WERI-Rb-1 (cell line): ENCODE results near the gene DTNBP1.

Source experiments
- DNase-seq: peaks from one replicate; pipeline ENCODE4 v3.0.0-alpha.2; 2020
- H3K27ac ChIP-seq: fragments of 250-450 bp; sonication (Bioruptor Pico); 2 replicates; pipeline ENCODE4 v1.5.1; 2020; ENCODE audit warnings: mild to moderate bottlenecking, moderate library complexity
- H3K27me3 ChIP-seq: fragments of 250-450 bp; sonication (Bioruptor Pico); 2 replicates; pipeline ENCODE4 v1.5.1; 2021; ENCODE audit warnings: mild to moderate bottlenecking, low read depth, moderate library complexity; ENCODE audit not compliant: insufficient read depth, severe bottlenecking
- H3K36me3 ChIP-seq: fragments of 250-450 bp; sonication (Bioruptor Pico); 2 replicates; pipeline ENCODE4 v1.5.1; 2020; ENCODE audit warnings: mild to moderate bottlenecking, moderate library complexity
- H3K4me3 ChIP-seq: 2 replicates; pipeline ENCODE4 v1.5.1; 2011; ENCODE audit warnings: low read depth, mild to moderate bottlenecking, control low read depth, low read length
- H3K9me3 ChIP-seq: fragments of 250-450 bp; sonication (Bioruptor Pico); 2 replicates; pipeline ENCODE4 v1.5.1; 2021; ENCODE audit warnings: mild to moderate bottlenecking, moderate library complexity; ENCODE audit not compliant: severe bottlenecking
- CTCF ChIP-seq: IDR thresholded peaks from 2 replicates; pipeline ENCODE4 v1.5.1; 2011; ENCODE audit warnings: low read depth, mild to moderate bottlenecking, control low read depth, inconsistent platforms, low read length

DTNBP1 gene

GRCh38 chr6:15504040-15504495 is 158.8 kb downstream of the DTNBP1 start:
- H3K4me3 ChIP-seq, result no peak overlapping the region
- no peak; the same call in 1 of the 2 replicates for TF ChIP-seq CTCF

DNA sequence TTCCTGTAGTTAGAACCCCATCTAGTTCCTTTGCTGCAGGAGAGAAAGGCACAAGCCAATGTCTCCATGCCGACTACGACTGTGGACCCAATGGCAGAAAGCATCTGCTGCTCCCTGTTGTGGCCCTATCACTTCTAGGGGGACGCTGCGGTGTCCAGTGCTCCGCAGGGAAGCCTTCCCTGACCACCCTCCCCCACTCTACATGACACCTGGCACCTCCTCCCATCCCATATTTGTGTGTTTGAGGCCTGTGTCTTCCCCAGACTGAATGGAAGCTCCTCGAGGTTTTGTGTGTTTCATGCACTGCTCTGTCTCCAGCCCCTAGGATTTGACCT is 159.5 kb downstream of the DTNBP1 start:
- H3K9me3 ChIP-seq, result no peaks in the 10 kb centered on the region
- H3K27me3 ChIP-seq, result no peaks in the 10 kb centered on the region
- no peak overlapping the region for H3K27ac ChIP-seq
- H3K4me3 ChIP-seq, result no peak overlapping the region
- peaks cover 83% of the 10 kb centered on the region for H3K36me3 ChIP-seq
- no peak for TF ChIP-seq CTCF
- DNase-seq, result no peak

More at GRCh38 chr6:15504040-15504495, 158.8 kb downstream of the DTNBP1 start:
- Histone ChIP-seq H3K27ac (no peak overlapping the region), H3K36me3 (peaks cover 84% of the 10 kb centered on the region), H3K9me3 (no peaks in the 10 kb centered on the region), H3K27me3 (no peaks in the 10 kb centered on the region)
- no peak for DNase-seq

GRCh38 chr6:15502446-15503345 is 160.1 kb downstream of the DTNBP1 start:
- Histone ChIP-seq H3K4me3 (no peak overlapping the region), H3K9me3 (no peaks in the 10 kb centered on the region), H3K36me3 (peaks cover 82% of the 10 kb centered on the region), H3K27ac (no peak overlapping the region), H3K27me3 (no peaks in the 10 kb centered on the region)
- TF ChIP-seq CTCF, result no peak
- peak; percentile 1 for DNase-seq

- no peak for DNase-seq
- H3K27ac ChIP-seq, result no peak overlapping the region
These were observed 160.9 kb downstream of the DTNBP1 start for GRCh38 chr6:15501826-15502445.

More at GRCh38 chr6:15501826-15502445, 160.9 kb downstream of the DTNBP1 start:
- H3K9me3 ChIP-seq, result no peaks in the 10 kb centered on the region
- peaks cover 83% of the 10 kb centered on the region for H3K36me3 ChIP-seq
- H3K4me3 ChIP-seq, result no peak overlapping the region
- no peak for TF ChIP-seq CTCF
- no peaks in the 10 kb centered on the region for H3K27me3 ChIP-seq
